A549 (cell line): ENCODE data around the gene THOC7. TPM values are rescaled to one million over a fixed set of nuclear protein-coding genes. Genes with fewer than 3 reads are reported as not detected.

Experiments
- ATAC-seq, 2 experiments: fragments of 200-7000 bp in 1 of 2; fragments of >200 bp in 1 of 2; cut with Nextera tagmentation in 1 of 2; cut with Tn5 transposase in 1 of 2; 3 replicates each; pipeline versions ENCODE4 v1.8.0 to v1.9.1; 2018 to 2020; ENCODE audit warnings: mild to moderate bottlenecking in 1 of 2, moderate library complexity in 1 of 2
- CTCF ChIA-PET: fragments of 300-600 bp; sonication (Branson Sonifier 250); formaldehyde crosslinking; extraction: SDS; loops from one replicate; lab custom pipeline; 2021; ENCODE audit warnings: antibody characterized with exemption, inconsistent platforms; lab: Yijun Ruan, JAX
- POLR2A ChIA-PET: fragments of 350-600 bp; formaldehyde crosslinking; extraction: SDS; loops from one replicate; lab custom pipeline; 2021; ENCODE audit warnings: antibody characterized with exemption, inconsistent platforms; lab: Yijun Ruan, JAX
- DNase-seq, 2 experiments: peaks; one replicate each; pipeline versions ENCODE4 v3.0.0 to v3.0.0-alpha.2; 2011 to 2016; ENCODE audit warnings: low read depth in 1 of 2, low spot score in 1 of 2
- FAIRE-seq: peaks from 2 replicates; lab custom pipeline; 2011; peaks lifted over from hg19 to GRCh38; lab: Jason Lieb, UNC
- H3K27ac ChIP-seq, 2 experiments: fragments of >200 bp; sonication (Bioruptor Twin); formaldehyde crosslinking; 3 replicates each; pipeline ENCODE4 v1.5.1; 2016 to 2017
- H3K4me1 ChIP-seq: fragments of >200 bp; sonication (Bioruptor Twin); formaldehyde crosslinking; 3 replicates; pipeline ENCODE4 v1.6.1; 2016
- H3K4me2 ChIP-seq: fragments of >200 bp; sonication (Bioruptor Twin); formaldehyde crosslinking; 3 replicates; pipeline ENCODE4 v1.6.1; 2016
- H3K4me3 ChIP-seq: fragments of >200 bp; sonication (Bioruptor Twin); formaldehyde crosslinking; 3 replicates; pipeline ENCODE4 v1.5.1; 2016
- H3K9me3 ChIP-seq: fragments of >200 bp; sonication (Bioruptor Twin); formaldehyde crosslinking; 3 replicates; pipeline ENCODE4 v1.6.1; 2016
- CBX8 ChIP-seq: fragments of 200-600 bp; sonication (generic); IDR thresholded peaks from 2 replicates; pipeline ENCODE4 v1.6.1; 2016
- CHD4 ChIP-seq: fragments of 200-600 bp; sonication (generic); IDR thresholded peaks from 2 replicates; pipeline ENCODE4 v1.6.1; 2016; ENCODE audit warnings: antibody characterized with exemption, mild to moderate bottlenecking, borderline replicate concordance
- E2F6 ChIP-seq: IDR thresholded peaks from 2 replicates; pipeline ENCODE4 v1.6.1; 2012; ENCODE audit warnings: low read depth, borderline replicate concordance
- EHF ChIP-seq: fragments of 250-450 bp; sonication (Bioruptor Pico); IDR thresholded peaks from 2 replicates; pipeline ENCODE4 v1.5.0; 2020; ENCODE audit warnings: mild to moderate bottlenecking
- ELK1 ChIP-seq: fragments of 150-350 bp; IDR thresholded peaks from 2 replicates; pipeline ENCODE4 v1.6.1; 2014; ENCODE audit warnings: low read depth, mild to moderate bottlenecking, low read length
- EP300 ChIP-seq, 2 experiments: fragments of >200 bp; sonication (Bioruptor Twin); formaldehyde crosslinking; IDR thresholded peaks; 2 replicates in 1 of 2; 3 replicates in 1 of 2; pipeline ENCODE4 v1.6.1; 2016 to 2017
- HES2 ChIP-seq: fragments of >200 bp; sonication (Bioruptor Twin); formaldehyde crosslinking; IDR thresholded peaks from 2 replicates; pipeline ENCODE4 v1.6.1; 2016
- HOXB13 ChIP-seq: fragments of 250-450 bp; sonication (Bioruptor Pico); IDR thresholded peaks from 2 replicates; pipeline ENCODE4 v1.5.0; 2020; ENCODE audit warnings: low read depth, mild to moderate bottlenecking, moderate library complexity
- HOXB5 ChIP-seq: fragments of 250-450 bp; sonication (Bioruptor Pico); IDR thresholded peaks from 2 replicates; pipeline ENCODE4 v1.5.0; 2020; ENCODE audit warnings: mild to moderate bottlenecking, moderate library complexity
- JUN ChIP-seq, 2 experiments: fragments of >200 bp; sonication (Bioruptor Twin); formaldehyde crosslinking; IDR thresholded peaks; 2 replicates in 1 of 2; 3 replicates in 1 of 2; pipeline ENCODE4 v1.6.1; 2016 to 2017
- KDM1A ChIP-seq: fragments of 200-600 bp; sonication (generic); IDR thresholded peaks from 2 replicates; pipeline ENCODE4 v1.6.1; 2016; ENCODE audit warnings: low read depth, mild to moderate bottlenecking
- MAX ChIP-seq: IDR thresholded peaks from 2 replicates; pipeline ENCODE4 v1.6.1; 2012
- MYC ChIP-seq: IDR thresholded peaks from 2 replicates; pipeline ENCODE4 v1.6.1; 2012; ENCODE audit warnings: mild to moderate bottlenecking, inconsistent platforms, low read length, improper control_type of control experiment, borderline replicate concordance
- PBX3 ChIP-seq: IDR thresholded peaks from 2 replicates; pipeline ENCODE4 v1.6.1; 2012
- POLR2AphosphoS2 ChIP-seq: conservative IDR thresholded peaks from 2 replicates; pipeline ENCODE4 v1.6.1; 2012; ENCODE audit warnings: low read length, improper control_type of control experiment, inconsistent platforms
- REST ChIP-seq: fragments of 200-600 bp; sonication (generic); IDR thresholded peaks from 2 replicates; pipeline ENCODE4 v1.6.1; 2016; ENCODE audit warnings: antibody characterized with exemption, mild to moderate bottlenecking, moderate library complexity
- RNF2 ChIP-seq: fragments of 200-600 bp; sonication (generic); IDR thresholded peaks from 2 replicates; pipeline ENCODE4 v1.6.1; 2016; ENCODE audit warnings: low read depth, mild to moderate bottlenecking, antibody characterized with exemption, moderate library complexity, borderline replicate concordance
- SMC3 ChIP-seq: fragments of >200 bp; sonication (Bioruptor Twin); formaldehyde crosslinking; IDR thresholded peaks from 3 replicates; pipeline ENCODE4 v1.6.1; 2018; ENCODE audit warnings: inconsistent platforms
- ZNF302 ChIP-seq: fragments of 250-450 bp; sonication (Bioruptor Pico); IDR thresholded peaks from 2 replicates; pipeline ENCODE4 v1.9.0; 2021; ENCODE audit warnings: inconsistent platforms, mild to moderate bottlenecking, moderate library complexity
- WGBS: methylation state at CpG from one replicate; pipeline ENCODE4 v1.1.6; 2017; ENCODE audit errors: missing lambda C conversion rate; 5-methylcytosine and 5-hydroxymethylcytosine counted together
- polyA plus RNA-seq, 4 experiments: library from polyadenylated mRNA; depleted of rRNA in 3 of 4; stranded (reverse); fragments of >200 nt; fragmentation: RNase III in 1 of 4; extraction: RNeasy Plus Mini Kit Qiagen cat#74134 plus additional on column Dnase treatment in 1 of 4; gene quantifications; 2 replicates in 3 of 4; 3 replicates in 1 of 4; pipeline ENCODE4 v1.2.3, GENCODE V29; 2011 to 2017

Gene THOC7
- polyA plus RNA-seq, 2 of the 4 experiments (the other 2 are of a cell fraction), result 65.2 to 71.7 TPM

GRCh38 chr3:63891518-63891917, 27.9 kb upstream of the THOC7 start (continued):
- TF ChIP-seq RNF2, result no peak
- TF ChIP-seq CHD4, result no peak
- TF ChIP-seq HOXB5, result no peak
- no peak for TF ChIP-seq CBX8

- WGBS, result 92% methylated on average over 3 of the region's 3 CpGs
- no peak overlapping the region for H3K4me2 ChIP-seq
- ChIA-PET CTCF (interaction anchor here (1.0 kb wide), 1 partner anchor 21 kb away, joined by 3 read pairs; no protein-coding TSS in a partner anchor), POLR2A (no interaction called here)
- DNase-seq (no peak), FAIRE-seq (no peak), ATAC-seq (no peak)
- no peaks in the 10 kb centered on the region for H3K4me1 ChIP-seq
- H3K27ac ChIP-seq, result no peak overlapping the region
- H3K9me3 ChIP-seq, result no peaks in the 10 kb centered on the region
- no peak overlapping the region for H3K4me3 ChIP-seq
- TF ChIP-seq SMC3, result no peak
- no peak for TF ChIP-seq HOXB13 (CRISPR knock-in tag)
- no peak for TF ChIP-seq MYC
These were observed 23.3 kb upstream of the THOC7 start for GRCh38 chr3:63886858-63887257.

GRCh38 chr3:63880653-63881052, 17.0 kb upstream of the THOC7 start:
- Histone ChIP-seq H3K4me1 (no peaks in the 10 kb centered on the region), H3K27ac (no peak overlapping the region), H3K4me3 (no peak overlapping the region), H3K9me3 (no peaks in the 10 kb centered on the region), H3K4me2 (no peak overlapping the region)
- no peak for DNase-seq
- 90% methylated on average over 5 of the region's 5 CpGs for WGBS
- FAIRE-seq, result no peak
- TF ChIP-seq ELK1 (no peak), HOXB5 (no peak), POLR2AphosphoS2 (no peak), HES2 (no peak), EP300 (IDR thresholded peaks at IDR 0.05) (no peak), CHD4 (no peak), JUN (IDR thresholded peaks at IDR 0.05) (no peak), REST (no peak), CBX8 (no peak)
- ChIA-PET POLR2A (no interaction called here), CTCF (no interaction called here)
- no peak for ATAC-seq

- FAIRE-seq (no peak), ATAC-seq (no peak), DNase-seq (no peak)
- Histone ChIP-seq H3K4me2 (no peak overlapping the region), H3K4me1 (no peaks in the 10 kb centered on the region), H3K9me3 (no peaks in the 10 kb centered on the region), H3K4me3 (no peak overlapping the region), H3K27ac (no peak overlapping the region)
- ChIA-PET POLR2A (no interaction called here), CTCF (interaction anchor here (0.9 to 1.6 kb wide), 2 partner anchors 33 to 114 kb away, joined by 3 to 4 read pairs; partner anchors contain the start of gene SCAANT1)
- 89% methylated on average over 2 of the region's 2 CpGs for WGBS
- TF ChIP-seq E2F6, result no peak
- no peak for TF ChIP-seq REST
- TF ChIP-seq EP300 (IDR thresholded peaks at IDR 0.05), result no peak
- TF ChIP-seq KDM1A, result no peak
- TF ChIP-seq PBX3, result no peak
- TF ChIP-seq MAX, result no peak
- no peak for TF ChIP-seq JUN (IDR thresholded peaks at IDR 0.05)
- no peak for TF ChIP-seq ZNF302 (CRISPR knock-in tag)
- TF ChIP-seq HOXB5, result no peak
- TF ChIP-seq CHD4, result no peak
- TF ChIP-seq EHF (CRISPR knock-in tag), result no peak
These were observed 14.9 kb upstream of the THOC7 start for GRCh38 chr3:63878394-63879060.
